ENCODE results near the gene PROZ. TPM values are rescaled to one million over a fixed set of nuclear protein-coding genes. Genes with fewer than 3 reads are reported as not detected.

Gene PROZ
- total and polyA plus RNA-seq, 2 experiments from 2014 or later, result not detected

- H3K4me2 ChIP-seq (ENCODE audit: unreplicated experiment), result no peak overlapping the region
- no peaks in the 10 kb centered on the region for H4K20me1 ChIP-seq (ENCODE audit: insufficient read depth)
- H3K4me3 ChIP-seq, result no peak overlapping the region
- H3K27me3 ChIP-seq (replicated peaks; ENCODE audit: insufficient read depth), result peaks cover 3% of the 10 kb centered on the region; the same call in 1 of the 2 replicates
- TF ChIP-seq EZH2phosphoT487 (IDR thresholded peaks at IDR 0.05; ENCODE audit: insufficient read depth, low read depth) (no peak), EZH2 (IDR thresholded peaks at IDR 0.05; ENCODE audit: insufficient read depth, poor library complexity, severe bottlenecking) (no peak)
- H3K4me1 ChIP-seq (ENCODE audit: insufficient read depth), result no peaks in the 10 kb centered on the region
- H2AFZ ChIP-seq, result no peak overlapping the region
- WGBS, 2 experiments (ENCODE audit: low coverage in 1 of 2, low lambda C conversion rate in 2 of 2, missing lambda C conversion rate in 2 of 2), result 73 to 76% methylated on average over 42 to 60 of the region's 60 CpGs
- no peaks in the 10 kb centered on the region for H3K79me2 ChIP-seq (ENCODE audit: insufficient read depth)
- no peak overlapping the region for H3K27ac ChIP-seq
- no peaks in the 10 kb centered on the region for H3K36me3 ChIP-seq (ENCODE audit: low read depth)
- H3K9me3 ChIP-seq (ENCODE audit: low read depth), result no peaks in the 10 kb centered on the region
- in situ Hi-C loops (cut with MboI), result no loop called here
- H3K9ac ChIP-seq, result no peak overlapping the region
- H3F3A ChIP-seq (ENCODE audit: insufficient read depth), result no peaks in the 10 kb centered on the region
- no peaks in the 10 kb centered on the region for H3K9me2 ChIP-seq (ENCODE audit: insufficient read depth)
- DNase-seq, result no peak
Observed at GRCh38 chr13:113129921-113130750, 28.3 kb upstream of the PROZ start.

- Histone ChIP-seq H3F3A (ENCODE audit: insufficient read depth) (no peaks in the 10 kb centered on the region), H3K4me2 (ENCODE audit: unreplicated experiment) (no peak overlapping the region), H3K9ac (no peak overlapping the region), H3K4me3 (no peak overlapping the region), H3K9me3 (ENCODE audit: low read depth) (no peaks in the 10 kb centered on the region), H2AFZ (no peak overlapping the region), H3K9me2 (ENCODE audit: insufficient read depth) (no peaks in the 10 kb centered on the region), H3K36me3 (ENCODE audit: low read depth) (no peaks in the 10 kb centered on the region), H3K27me3 (replicated peaks; ENCODE audit: insufficient read depth) (peaks cover 3% of the 10 kb centered on the region; the same call in 1 of the 2 replicates), H3K79me2 (ENCODE audit: insufficient read depth) (no peaks in the 10 kb centered on the region), H4K20me1 (ENCODE audit: insufficient read depth) (no peaks in the 10 kb centered on the region), H3K4me1 (ENCODE audit: insufficient read depth) (no peaks in the 10 kb centered on the region), H3K27ac (no peak overlapping the region)
- 72 to 75% methylated on average over 2 of the region's 2 CpGs for WGBS, 2 experiments (ENCODE audit: low coverage in 1 of 2, low lambda C conversion rate in 2 of 2, missing lambda C conversion rate in 2 of 2)
- TF ChIP-seq EZH2 (IDR thresholded peaks at IDR 0.05; ENCODE audit: insufficient read depth, poor library complexity, severe bottlenecking) (no peak), EZH2phosphoT487 (IDR thresholded peaks at IDR 0.05; ENCODE audit: insufficient read depth, low read depth) (no peak)
- DNase-seq, result no peak
- in situ Hi-C loops (cut with MboI), result no loop called here
Observed at GRCh38 chr13:113135281-113135760, 23.1 kb upstream of the PROZ start.

DNA sequence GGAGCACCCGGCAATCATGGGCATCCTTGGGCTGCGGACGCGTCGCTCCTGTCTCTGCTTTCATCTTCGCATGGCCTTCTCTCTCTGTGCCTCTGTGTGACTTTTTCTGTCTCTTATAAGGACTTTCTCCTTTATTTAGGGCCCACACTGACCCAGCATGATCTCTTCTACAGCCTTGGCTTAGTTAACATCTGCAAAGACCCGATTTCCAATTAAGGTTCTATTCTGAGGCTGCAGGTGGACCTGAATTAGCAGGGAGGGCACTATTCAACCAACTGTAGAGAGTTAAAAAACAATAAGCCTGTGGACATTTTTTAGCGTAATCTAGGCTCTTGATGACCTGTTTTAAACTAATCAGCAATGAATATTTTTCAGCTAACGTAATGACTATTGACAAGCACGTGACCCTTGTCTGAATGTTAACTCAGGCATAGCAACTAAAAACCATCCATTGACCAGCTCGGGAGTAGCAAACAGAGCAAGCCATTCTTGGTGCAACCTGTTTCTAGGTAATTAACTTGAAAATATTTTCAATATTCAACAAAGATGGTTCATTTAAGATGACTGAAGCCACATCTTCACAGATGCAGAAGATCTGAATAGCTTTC, 20.7 kb upstream of the PROZ start:
- Histone ChIP-seq H3K9ac (no peak overlapping the region), H3K36me3 (ENCODE audit: low read depth) (no peaks in the 10 kb centered on the region), H3F3A (ENCODE audit: insufficient read depth) (no peaks in the 10 kb centered on the region), H3K9me3 (ENCODE audit: low read depth) (no peaks in the 10 kb centered on the region), H4K20me1 (ENCODE audit: insufficient read depth) (no peaks in the 10 kb centered on the region), H3K79me2 (ENCODE audit: insufficient read depth) (no peaks in the 10 kb centered on the region), H3K27me3 (replicated peaks; ENCODE audit: insufficient read depth) (peaks cover 3% of the 10 kb centered on the region; the same call in 1 of the 2 replicates), H3K4me2 (ENCODE audit: unreplicated experiment) (no peak overlapping the region), H3K9me2 (ENCODE audit: insufficient read depth) (no peaks in the 10 kb centered on the region), H2AFZ (no peak overlapping the region), H3K4me3 (no peak overlapping the region), H3K4me1 (ENCODE audit: insufficient read depth) (no peaks in the 10 kb centered on the region), H3K27ac (no peak overlapping the region)
- WGBS, 2 experiments (ENCODE audit: low coverage in 1 of 2, low lambda C conversion rate in 2 of 2, missing lambda C conversion rate in 2 of 2), result 80 to 82% methylated on average over 11 of the region's 11 CpGs
- no peak for DNase-seq
- TF ChIP-seq EZH2 (IDR thresholded peaks at IDR 0.05; ENCODE audit: insufficient read depth, poor library complexity, severe bottlenecking) (no peak), EZH2phosphoT487 (IDR thresholded peaks at IDR 0.05; ENCODE audit: insufficient read depth, low read depth) (no peak)
- in situ Hi-C loops (cut with MboI), result no loop called here

GRCh38 chr13:113138792-113139551, 19.5 kb upstream of the PROZ start:
- H3F3A ChIP-seq (ENCODE audit: insufficient read depth), result no peaks in the 10 kb centered on the region
- DNase-seq, result no peak
- H3K27ac ChIP-seq, result no peak overlapping the region
- no peaks in the 10 kb centered on the region for H4K20me1 ChIP-seq (ENCODE audit: insufficient read depth)
- 81 to 82% methylated on average over 16 of the region's 16 CpGs for WGBS, 2 experiments (ENCODE audit: low coverage in 1 of 2, low lambda C conversion rate in 2 of 2, missing lambda C conversion rate in 2 of 2)
- no peak overlapping the region for H3K4me2 ChIP-seq (ENCODE audit: unreplicated experiment)
- no peak for TF ChIP-seq EZH2 (IDR thresholded peaks at IDR 0.05; ENCODE audit: insufficient read depth, poor library complexity, severe bottlenecking)
- TF ChIP-seq EZH2phosphoT487 (IDR thresholded peaks at IDR 0.05; ENCODE audit: insufficient read depth, low read depth), result no peak
- H3K27me3 ChIP-seq (replicated peaks; ENCODE audit: insufficient read depth), result peaks cover under 1% of the 10 kb centered on the region; the same call in 1 of the 2 replicates
- H3K4me3 ChIP-seq, result no peak overlapping the region
- H3K36me3 ChIP-seq (ENCODE audit: low read depth), result no peaks in the 10 kb centered on the region
- no peaks in the 10 kb centered on the region for H3K4me1 ChIP-seq (ENCODE audit: insufficient read depth)
- H2AFZ ChIP-seq, result no peak overlapping the region
- H3K9me3 ChIP-seq (ENCODE audit: low read depth), result no peaks in the 10 kb centered on the region
- no peaks in the 10 kb centered on the region for H3K9me2 ChIP-seq (ENCODE audit: insufficient read depth)
- in situ Hi-C loops (cut with MboI), result no loop called here
- H3K9ac ChIP-seq, result no peak overlapping the region
- H3K79me2 ChIP-seq (ENCODE audit: insufficient read depth), result no peaks in the 10 kb centered on the region
